GM18519 (cell line): ENCODE data around the gene RPS6KA2.

Source experiments
- ATAC-seq: cut with Tn5 transposase; IDR thresholded peaks from one replicate; pipeline ENCODE4 v1.9.1; 2021; ENCODE audit warnings: mild to moderate bottlenecking, moderate library complexity; ENCODE audit not compliant: unreplicated experiment, low FRiP score

The RPS6KA2 gene

GRCh38 chr6:166580076-166581050, 46.7 kb downstream of the RPS6KA2 start:
- ATAC-seq, result no peak

- no peak for ATAC-seq
Observed at GRCh38 chr6:166579237-166579850, 47.7 kb downstream of the RPS6KA2 start.

DNA sequence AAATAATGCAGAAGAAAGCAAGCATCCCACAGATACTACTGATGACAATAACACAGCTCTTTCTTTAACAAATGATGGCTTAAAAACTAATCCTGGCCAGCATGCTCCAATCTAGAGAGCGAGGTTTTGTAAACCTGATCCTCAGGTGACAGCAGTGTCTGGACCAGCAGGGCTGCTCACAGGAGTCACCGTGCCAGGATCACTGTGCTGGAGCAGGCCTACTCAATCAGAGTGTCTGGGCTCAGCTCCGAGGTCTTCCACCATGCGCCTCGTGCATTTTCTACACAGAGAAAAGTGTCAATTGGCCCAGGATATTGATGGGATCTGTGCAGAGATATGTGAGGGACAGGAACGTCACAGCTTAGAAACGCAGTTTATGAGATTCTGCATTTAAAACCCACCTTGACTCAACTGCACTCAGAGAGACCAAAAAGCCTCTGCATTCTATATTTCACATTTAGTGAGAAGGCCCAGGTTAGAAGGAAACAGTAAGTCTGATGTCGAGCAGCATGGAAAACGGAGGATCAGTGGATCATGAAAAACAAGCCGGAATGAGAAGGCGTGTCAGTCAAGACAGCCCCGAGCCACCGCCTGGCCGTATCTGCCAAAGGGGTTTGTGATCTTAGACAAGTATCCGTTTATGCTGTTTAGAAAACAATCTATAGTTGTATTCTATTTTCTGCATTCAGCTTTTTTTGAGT, 48.4 kb downstream of the RPS6KA2 start:
- ATAC-seq, result no peak

DNA sequence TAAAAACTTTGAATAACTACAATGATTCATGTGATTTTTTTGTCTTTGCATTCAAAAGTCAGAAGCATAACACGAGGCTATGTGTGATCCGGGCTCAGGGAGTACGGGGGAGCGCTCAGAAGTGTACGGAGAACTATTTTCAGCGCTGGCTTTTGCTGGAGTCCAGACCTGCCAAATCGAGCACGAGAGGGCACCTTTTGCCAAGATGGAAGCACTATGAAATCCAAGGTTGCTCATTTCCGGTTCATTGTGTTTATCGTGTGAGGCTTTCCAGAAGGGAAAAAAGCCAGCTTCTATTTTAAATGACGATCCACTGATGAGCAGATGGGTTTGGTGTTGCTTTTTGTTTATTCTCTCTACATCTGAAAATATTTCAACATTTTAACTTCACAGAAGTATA, 51.8 kb downstream of the RPS6KA2 start:
- no peak for ATAC-seq

- ATAC-seq, result no peak
Observed at GRCh38 chr6:166573511-166574216, 53.4 kb downstream of the RPS6KA2 start.

DNA sequence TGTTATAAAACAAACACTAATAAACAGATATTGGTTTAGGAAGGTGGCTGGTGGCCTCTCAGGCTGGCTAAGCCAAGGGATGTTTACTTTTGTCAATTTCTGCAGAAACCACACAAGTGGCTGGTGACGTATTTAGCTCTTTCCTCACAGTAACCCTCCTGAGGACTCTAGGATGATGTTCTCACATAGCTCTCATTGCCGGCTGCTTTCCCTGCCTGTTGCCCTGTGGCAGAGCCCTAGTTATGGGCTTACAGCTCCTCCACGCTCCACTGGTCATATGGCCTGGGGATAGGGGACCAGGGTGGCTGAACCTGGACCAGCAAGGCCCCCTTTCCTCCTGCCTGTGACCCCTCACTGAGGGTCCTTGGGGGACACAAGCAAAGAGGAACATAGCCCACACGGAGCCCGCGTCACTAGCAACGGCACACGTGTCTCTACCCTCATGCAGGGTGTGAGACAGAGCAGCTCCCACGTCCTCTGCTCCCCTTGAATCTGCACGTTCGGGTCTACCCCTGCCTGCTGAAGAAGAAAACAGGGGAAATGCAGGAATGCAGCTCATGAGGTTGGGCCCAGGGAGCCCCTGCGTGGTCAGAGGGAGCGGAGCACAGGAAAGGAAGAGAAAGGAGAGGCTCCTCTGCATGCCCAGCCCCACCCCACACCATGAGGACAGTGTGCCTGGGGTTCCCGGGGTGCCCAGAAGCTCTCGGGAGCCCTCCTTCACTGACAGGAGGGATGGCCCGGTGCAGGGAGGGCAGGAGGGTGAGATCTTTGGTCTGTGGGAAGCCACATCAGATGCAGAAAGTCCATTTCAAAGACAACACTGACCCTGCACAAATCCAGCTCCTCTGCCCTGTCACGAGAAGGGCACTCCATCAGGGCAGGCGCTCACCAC, 54.4 kb downstream of the RPS6KA2 start:
- ATAC-seq, result no peak

GRCh38 chr6:166570929-166571713, 55.9 kb downstream of the RPS6KA2 start:
- ATAC-seq, result no peak

- ATAC-seq, result no peak
Observed at GRCh38 chr6:166569206-166569605, 57.8 kb downstream of the RPS6KA2 start.

DNA sequence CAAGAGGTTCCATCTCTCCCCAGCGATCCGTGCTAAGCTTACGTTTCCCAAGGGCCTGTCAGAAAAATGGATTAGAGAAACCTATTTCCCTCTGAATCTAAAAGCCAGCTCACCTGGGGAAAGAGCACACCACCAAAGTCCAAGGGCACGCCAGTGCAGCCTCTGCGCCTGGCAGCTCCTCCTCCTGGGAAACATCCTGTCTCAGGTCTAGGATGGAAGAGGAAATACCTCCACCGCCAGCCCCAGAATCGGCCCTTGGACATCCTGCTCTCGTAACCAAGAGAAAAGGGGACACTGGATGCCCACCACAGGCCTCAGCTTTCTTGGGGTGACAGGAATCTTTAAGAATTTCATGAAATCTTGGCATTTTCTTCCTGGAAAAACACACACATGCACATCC, 59.2 kb downstream of the RPS6KA2 start:
- ATAC-seq, result no peak

- no peak for ATAC-seq
Observed at GRCh38 chr6:166567107-166567506, 59.9 kb downstream of the RPS6KA2 start.

GRCh38 chr6:166566026-166567011, 60.7 kb downstream of the RPS6KA2 start:
- no peak for ATAC-seq

DNA sequence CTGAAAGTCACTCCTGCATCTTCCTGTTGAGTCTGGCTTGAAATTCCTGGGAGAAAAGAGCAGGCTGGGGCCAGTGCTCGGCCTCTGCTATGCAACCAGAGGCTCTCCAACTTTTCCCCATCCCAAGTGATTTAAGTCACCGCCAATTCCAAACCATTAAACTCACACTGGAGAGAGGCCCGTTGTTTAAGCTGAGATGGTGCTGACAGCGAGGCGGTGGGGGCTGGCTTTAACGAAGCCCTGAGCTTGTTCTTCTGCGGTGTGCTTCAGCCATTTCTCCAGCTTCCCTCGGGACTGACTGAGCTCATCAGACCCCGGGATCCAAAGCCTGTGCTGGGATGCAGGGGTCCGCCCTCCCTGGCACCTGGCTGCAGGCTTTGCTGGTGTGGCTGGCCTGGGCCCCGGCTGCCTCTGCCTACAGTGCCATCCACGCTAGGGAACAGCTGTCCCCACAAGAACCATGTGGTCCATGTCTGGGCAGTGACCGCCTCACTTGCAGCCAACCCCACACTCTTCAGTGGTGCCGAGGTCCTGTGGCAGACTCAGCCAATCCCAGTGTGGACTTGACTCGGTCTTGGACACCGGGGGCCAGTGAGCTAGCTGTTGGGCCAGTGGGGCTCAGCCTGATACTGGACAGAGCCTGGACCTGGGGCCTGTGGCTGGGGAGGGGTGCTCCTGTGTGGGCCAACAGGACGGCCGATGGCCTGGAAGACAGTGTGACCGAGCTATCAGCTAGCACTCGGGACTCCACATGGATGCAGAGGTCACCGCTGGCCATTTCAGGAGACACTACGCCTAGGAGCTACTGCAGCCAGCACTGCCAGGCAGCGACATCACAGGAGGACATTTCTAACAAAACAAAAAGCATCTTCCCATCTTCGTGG, 61.7 kb downstream of the RPS6KA2 start:
- no peak for ATAC-seq

- no peak for ATAC-seq
Observed at GRCh38 chr6:166563805-166564204, 63.2 kb downstream of the RPS6KA2 start.

DNA sequence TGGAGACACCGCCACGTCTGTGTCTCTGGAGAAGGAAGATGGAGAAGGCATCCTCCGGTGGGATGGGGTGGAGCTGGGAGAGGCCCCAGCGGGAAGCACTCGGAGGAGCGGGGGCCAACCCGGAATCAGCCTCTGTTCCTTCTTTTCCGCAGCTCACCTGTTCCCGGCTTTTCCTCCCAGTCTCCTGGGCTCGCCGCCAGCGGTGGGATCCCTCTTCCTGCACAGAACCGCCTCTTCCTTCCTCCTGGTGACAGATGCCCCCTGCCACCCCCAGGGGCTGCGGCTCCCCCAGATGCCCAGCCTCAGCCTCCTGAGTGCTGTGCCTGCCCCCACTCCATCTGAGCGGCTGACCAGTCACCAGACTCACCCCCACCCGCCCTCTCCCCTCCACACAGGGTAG, 63.9 kb downstream of the RPS6KA2 start:
- ATAC-seq, result no peak

GRCh38 chr6:166562726-166563125, 64.3 kb downstream of the RPS6KA2 start:
- no peak for ATAC-seq

DNA sequence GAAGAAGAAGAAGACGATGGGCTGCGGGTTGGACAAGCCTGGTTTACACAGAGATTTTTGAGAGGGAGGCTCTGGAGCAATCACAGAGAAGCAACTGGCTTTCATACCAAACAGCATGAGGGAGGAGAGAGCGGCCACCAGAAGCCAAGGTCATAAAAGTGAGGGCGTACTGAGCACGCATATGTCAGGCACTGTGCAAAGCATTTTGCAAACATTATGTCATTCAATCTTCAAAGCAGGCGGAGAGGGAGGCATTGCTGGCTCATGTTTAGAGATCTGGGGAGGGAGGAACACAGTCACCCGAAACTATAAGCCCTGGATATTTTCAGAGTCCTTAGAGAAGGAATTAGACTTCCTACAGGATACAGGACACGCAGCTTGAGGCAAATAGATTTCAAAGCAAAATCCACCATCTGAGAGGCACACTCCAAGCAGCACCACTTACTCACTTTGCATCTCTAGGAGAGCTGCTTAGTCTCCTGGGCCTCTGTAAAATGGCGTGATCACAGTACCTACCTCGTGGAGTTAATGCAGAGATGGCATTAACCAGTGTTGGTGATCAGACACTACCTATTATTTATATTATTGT, 65.2 kb downstream of the RPS6KA2 start:
- ATAC-seq, result no peak
